ENCODE results near the gene CCDC183. TPM values are rescaled to one million over a fixed set of nuclear protein-coding genes. Genes with fewer than 3 reads are reported as not detected.

CCDC183 gene
- total and polyA plus RNA-seq, 10 of the 15 experiments (the other 5 are each of a cell fraction or from before 2014, with no cell fraction given): 0.04 to 1.2 (median 0.55) TPM; not detected in 5

DNA sequence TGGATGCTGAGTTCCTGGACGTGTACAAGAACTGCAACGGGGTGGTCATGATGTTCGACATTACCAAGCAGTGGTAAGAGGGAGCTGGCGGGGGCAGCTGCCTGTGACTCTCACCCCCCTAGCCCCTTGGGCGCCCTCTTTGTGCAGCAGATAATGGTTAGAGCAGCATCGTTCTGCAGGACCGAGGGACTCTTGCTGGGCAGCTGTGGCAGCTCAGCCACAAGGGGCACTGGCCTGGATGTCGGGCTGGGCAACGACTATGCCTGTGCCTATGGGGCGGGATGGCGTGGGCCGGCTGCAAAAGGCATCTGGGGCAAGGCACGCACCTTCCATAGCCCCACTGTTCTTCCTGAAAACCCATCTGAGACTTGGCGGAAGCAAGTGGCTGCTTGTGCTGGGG lies 33.3 kb downstream of the CCDC183 start:
- ChIA-PET SMC1A (ENCODE audit: uncharacterized antibody, unreplicated experiment) (no interaction called here), POLR2A (no interaction called here), RAD21 (ENCODE audit: unreplicated experiment) (no interaction called here), CTCF (no interaction called here)
- H3K79me2 ChIP-seq (ENCODE audit: control insufficient read depth, insufficient read depth, low read length): no peaks in the 10 kb centered on the region
- H3K27ac ChIP-seq (ENCODE audit: control insufficient read depth, insufficient read depth): no peak overlapping the region
- H4K20me1 ChIP-seq (ENCODE audit: control insufficient read depth, insufficient read depth): no peaks in the 10 kb centered on the region
- DNase-seq (ENCODE audit: low read depth, low spot score) (no peak), ATAC-seq (no peak), FAIRE-seq (no peak)
- H3K9ac ChIP-seq (ENCODE audit: control insufficient read depth, insufficient read depth, low read length): no peak overlapping the region
- H3K4me3 ChIP-seq: no peak overlapping the region
- no peaks in the 10 kb centered on the region for H3K9me3 ChIP-seq (replicated peaks; ENCODE audit: control insufficient read depth, insufficient read depth, low read length)
- 95% methylated on average over 14 of the region's 14 CpGs for WGBS (ENCODE audit: insufficient coverage, insufficient replicate concordance, low lambda C conversion rate, missing lambda C conversion rate)
- H2AFZ ChIP-seq (ENCODE audit: control insufficient read depth, low read depth, low read length): no peak overlapping the region
- H3K4me2 ChIP-seq (ENCODE audit: control insufficient read depth, insufficient read depth): no peak overlapping the region
- H3K27me3 ChIP-seq (replicated peaks in 1 of 2; ENCODE audit: control insufficient read depth in 2 of 2, insufficient read depth in 2 of 2, low read length in 1 of 2): no peaks in the 10 kb centered on the region
- in situ Hi-C loops (cut with MboI) (no loop called here), intact Hi-C loops (cut with micrococcal nuclease; ENCODE audit: unreplicated experiment) (no loop called here)
- no peaks in the 10 kb centered on the region for H3K4me1 ChIP-seq (ENCODE audit: control insufficient read depth, insufficient read depth, low read length)
- peaks cover 11 to 12% of the 10 kb centered on the region in 2 experiments for H3K36me3 ChIP-seq (ENCODE audit: control insufficient read depth in 2 of 2, insufficient read depth in 2 of 2, low read length in 1 of 2)
- no TSS peak for BruUV-seq (replicated peaks)
- TF ChIP-seq, protein P1, sequence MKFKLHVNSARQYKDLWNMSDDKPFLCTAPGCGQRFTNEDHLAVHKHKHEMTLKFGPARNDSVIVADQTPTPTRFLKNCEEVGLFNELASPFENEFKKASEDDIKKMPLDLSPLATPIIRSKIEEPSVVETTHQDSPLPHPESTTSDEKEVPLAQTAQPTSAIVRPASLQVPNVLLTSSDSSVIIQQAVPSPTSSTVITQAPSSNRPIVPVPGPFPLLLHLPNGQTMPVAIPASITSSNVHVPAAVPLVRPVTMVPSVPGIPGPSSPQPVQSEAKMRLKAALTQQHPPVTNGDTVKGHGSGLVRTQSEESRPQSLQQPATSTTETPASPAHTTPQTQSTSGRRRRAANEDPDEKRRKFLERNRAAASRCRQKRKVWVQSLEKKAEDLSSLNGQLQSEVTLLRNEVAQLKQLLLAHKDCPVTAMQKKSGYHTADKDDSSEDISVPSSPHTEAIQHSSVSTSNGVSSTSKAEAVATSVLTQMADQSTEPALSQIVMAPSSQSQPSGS (IDR thresholded peaks at IDR 0.05; ENCODE audit: low read length): no peak
- TF ChIP-seq DPF2 (IDR thresholded peaks at IDR 0.05) (no peak), CBX5 (IDR thresholded peaks at IDR 0.05; ENCODE audit: low read depth) (no peak), ZNF384 (IDR thresholded peaks at IDR 0.05; ENCODE audit: borderline replicate concordance, low read depth, low read length) (no peak), POLR2AphosphoS2 (IDR thresholded peaks at IDR 0.05; ENCODE audit: low read depth, low read length) (no peak), STAT1 (conservative IDR thresholded peaks at IDR 0.05) (no peak), JUND (IDR thresholded peaks at IDR 0.05; ENCODE audit: low read depth, low read length) (no peak), TBL1XR1 (IDR thresholded peaks at IDR 0.05; ENCODE audit: low read depth, low read length) (no peak), BRCA1 (IDR thresholded peaks at IDR 0.05; ENCODE audit: low read depth, low read length) (no peak)
- TF ChIP-seq, protein P2, sequence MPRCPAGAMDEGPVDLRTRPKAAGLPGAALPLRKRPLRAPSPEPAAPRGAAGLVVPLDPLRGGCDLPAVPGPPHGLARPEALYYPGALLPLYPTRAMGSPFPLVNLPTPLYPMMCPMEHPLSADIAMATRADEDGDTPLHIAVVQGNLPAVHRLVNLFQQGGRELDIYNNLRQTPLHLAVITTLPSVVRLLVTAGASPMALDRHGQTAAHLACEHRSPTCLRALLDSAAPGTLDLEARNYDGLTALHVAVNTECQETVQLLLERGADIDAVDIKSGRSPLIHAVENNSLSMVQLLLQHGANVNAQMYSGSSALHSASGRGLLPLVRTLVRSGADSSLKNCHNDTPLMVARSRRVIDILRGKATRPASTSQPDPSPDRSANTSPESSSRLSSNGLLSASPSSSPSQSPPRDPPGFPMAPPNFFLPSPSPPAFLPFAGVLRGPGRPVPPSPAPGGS (IDR thresholded peaks at IDR 0.05; ENCODE audit: borderline replicate concordance, insufficient read depth, low read depth, low read length, poor library complexity, severe bottlenecking): no peak
